Activated naive CD4-positive, alpha-beta T cell treated with anti-CD3 and anti-CD28 coated beads for 36 hours (primary cell): ENCODE results near the gene SNX9. TPM values are rescaled to one million over a fixed set of nuclear protein-coding genes. Genes with fewer than 3 reads are reported as not detected.

Experiments
- CTCF ChIA-PET: fragments of 350-600 bp; sonication (Branson Sonifier 250); formaldehyde crosslinking; loops from one replicate; lab custom pipeline; 2021; ENCODE audit warnings: antibody characterized with exemption; lab: Charles Lee
- DNase-seq: peaks from one replicate; pipeline ENCODE4 v3.0.0-alpha.2; 2020
- H3K27ac Mint-ChIP-seq: one replicate; pipeline ENCODE4 v1.8.0; 2021; ENCODE audit warnings: mild to moderate bottlenecking, mixed read lengths
- H3K27me3 Mint-ChIP-seq: one replicate; pipeline ENCODE4 v1.8.0; 2021; ENCODE audit warnings: low read depth, mixed read lengths
- H3K36me3 Mint-ChIP-seq: one replicate; pipeline ENCODE4 v1.8.0; 2021; ENCODE audit warnings: low read depth, mixed read lengths
- H3K4me1 Mint-ChIP-seq: one replicate; pipeline ENCODE4 v1.8.0; 2021; ENCODE audit warnings: low read depth, mixed read lengths
- H3K4me3 Mint-ChIP-seq: one replicate; pipeline ENCODE4 v1.8.0; 2021; ENCODE audit warnings: mild to moderate bottlenecking, moderate library complexity, mixed read lengths
- H3K9me3 Mint-ChIP-seq: one replicate; pipeline ENCODE4 v1.8.0; 2021; ENCODE audit warnings: mixed read lengths
- intact Hi-C: fragments of 100-400 bp; cut with micrococcal nuclease; formaldehyde crosslinking; loops from one replicate; pipeline ENCODE4 v1.15.1; 2023
- total RNA-seq, 2 experiments: library from RNA; stranded (reverse); gene quantifications; one replicate each; pipeline ENCODE4 v1.2.3, GENCODE V29; 2021

The SNX9 gene
- total RNA-seq, 2 experiments from 2014 or later = 34.3 to 34.6 TPM

GRCh38 chr6:157881342-157881741 is 58.3 kb downstream of the SNX9 start:
- Mint-ChIP-seq H3K27me3 (no peaks in the 10 kb centered on the region), H3K4me1 (peaks cover 91% of the 10 kb centered on the region), H3K9me3 (no peaks in the 10 kb centered on the region), H3K36me3 (peaks cover 58% of the 10 kb centered on the region), H3K27ac (peak overlapping the region; percentile 78), H3K4me3 (no peak overlapping the region)
- DNase-seq = no peak
- intact Hi-C loops = loop anchor here (5.0 kb wide), 1 partner anchor 766 kb away; no protein-coding TSS in a partner anchor
- CTCF ChIA-PET = interaction anchor here (0.6 to 10.1 kb wide), 6 partner anchors 8 to 145 kb away, joined by 3 to 142 read pairs (median 4); no protein-coding TSS in a partner anchor

DNA sequence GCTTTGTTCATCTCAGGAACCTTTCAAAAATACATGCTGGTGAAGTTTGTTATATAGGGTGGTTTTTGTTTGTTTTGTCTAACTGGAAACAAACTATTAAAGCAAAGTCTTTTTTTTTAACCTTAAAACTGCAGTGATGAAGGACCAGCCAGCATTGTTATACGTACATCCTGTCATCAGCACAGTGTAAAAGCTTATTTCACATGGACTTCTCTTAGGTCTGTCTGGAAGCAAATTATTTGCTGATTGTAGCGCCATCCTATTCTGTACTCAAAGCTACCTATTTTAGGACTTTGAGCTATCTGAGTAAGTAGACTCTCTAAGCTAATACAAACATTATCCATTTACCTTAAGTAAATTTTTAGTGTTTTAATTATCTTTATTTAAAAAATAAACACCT is 61.7 kb downstream of the SNX9 start:
- Mint-ChIP-seq H3K4me3 (peak overlapping the region; percentile 36), H3K4me1 (peaks cover 83% of the 10 kb centered on the region), H3K27me3 (no peaks in the 10 kb centered on the region), H3K9me3 (no peaks in the 10 kb centered on the region), H3K36me3 (peaks cover 58% of the 10 kb centered on the region), H3K27ac (peak overlapping the region; percentile 97)
- DNase-seq = no peak
- CTCF ChIA-PET = interaction anchor here (0.7 to 3.1 kb wide), 7 partner anchors 11 to 172 kb away, joined by 3 to 16 read pairs (median 4); no protein-coding TSS in a partner anchor
- intact Hi-C loops = loop anchor here (1.0 to 5.0 kb wide), 14 partner anchors 9 to 763 kb away; no protein-coding TSS in a partner anchor

GRCh38 chr6:157885211-157885788 is 62.3 kb downstream of the SNX9 start:
- Mint-ChIP-seq H3K9me3 (no peaks in the 10 kb centered on the region), H3K36me3 (peaks cover 56% of the 10 kb centered on the region), H3K4me3 (peak overlapping the region; percentile 50), H3K27ac (peak overlapping the region; percentile 97), H3K27me3 (no peaks in the 10 kb centered on the region), H3K4me1 (peaks cover 79% of the 10 kb centered on the region)
- CTCF ChIA-PET = interaction anchor here (0.7 to 3.1 kb wide), 8 partner anchors 12 to 171 kb away, joined by 3 to 16 read pairs (median 4); no protein-coding TSS in a partner anchor
- DNase-seq = peak; percentile 88
- intact Hi-C loops = loop anchor here (1.0 to 2.0 kb wide), 13 partner anchors 8 to 456 kb away; no protein-coding TSS in a partner anchor

DNA sequence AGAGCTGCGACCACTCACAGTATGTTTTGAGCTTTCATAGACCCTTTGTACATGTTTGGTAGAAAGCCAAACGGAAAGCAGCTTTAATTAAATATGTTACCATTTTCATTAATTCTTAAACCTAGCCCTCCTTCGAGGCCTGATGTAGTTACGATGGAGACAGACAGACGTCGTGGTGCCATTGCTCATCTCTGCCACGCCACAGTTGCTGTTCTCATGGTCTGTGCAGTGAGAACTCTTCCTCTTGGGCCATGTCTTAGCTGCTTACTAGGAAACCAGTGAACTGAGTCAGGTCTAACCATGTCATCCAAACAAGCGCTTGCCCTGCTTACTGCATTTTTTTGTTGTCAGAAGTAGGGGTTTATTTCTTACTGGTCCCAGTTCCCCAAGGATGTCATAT is 62.8 kb downstream of the SNX9 start:
- CTCF ChIA-PET = interaction anchor here (0.7 to 3.1 kb wide), 7 partner anchors 13 to 170 kb away, joined by 3 to 16 read pairs (median 4); no protein-coding TSS in a partner anchor
- H3K4me3 Mint-ChIP-seq = peak overlapping the region; percentile 50
- peaks cover 78% of the 10 kb centered on the region for H3K4me1 Mint-ChIP-seq

DNA sequence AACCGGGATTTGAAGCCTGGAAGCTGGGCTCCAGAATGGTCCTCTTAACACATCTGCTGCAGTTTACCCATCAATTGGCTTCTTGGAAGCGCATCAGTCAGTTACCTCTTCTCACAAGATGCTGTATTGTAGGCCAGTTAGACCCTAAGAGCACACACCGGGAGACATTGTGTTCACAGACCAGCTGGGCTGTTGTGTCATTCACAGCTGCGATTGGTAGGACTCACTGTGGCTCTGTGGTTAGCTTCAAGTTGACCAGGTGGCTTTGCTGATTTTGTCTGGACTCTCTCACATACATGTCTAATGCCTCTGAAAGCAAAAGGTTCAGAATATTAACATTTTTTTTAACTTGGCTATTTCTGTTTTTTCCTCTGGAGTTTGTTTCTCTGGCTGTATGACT is 64.8 kb downstream of the SNX9 start:
- no peak overlapping the region for H3K4me3 Mint-ChIP-seq
- H3K36me3 Mint-ChIP-seq = peaks cover 47% of the 10 kb centered on the region
- CTCF ChIA-PET = interaction anchor here (1.3 to 1.8 kb wide), 3 partner anchors 126 to 220 kb away, joined by 3 to 4 read pairs (median 4); no protein-coding TSS in a partner anchor
- intact Hi-C loops = no loop called here
- no peaks in the 10 kb centered on the region for H3K27me3 Mint-ChIP-seq
- peaks cover 76% of the 10 kb centered on the region for H3K4me1 Mint-ChIP-seq
- peak overlapping the region; percentile 65 for H3K27ac Mint-ChIP-seq
- no peaks in the 10 kb centered on the region for H3K9me3 Mint-ChIP-seq
- no peak for DNase-seq

More for the DNA sequence above, 62.8 kb downstream of the SNX9 start:
- H3K9me3 Mint-ChIP-seq = no peaks in the 10 kb centered on the region
- peak overlapping the region; percentile 97 for H3K27ac Mint-ChIP-seq
- no peaks in the 10 kb centered on the region for H3K27me3 Mint-ChIP-seq
- peak; percentile 58 for DNase-seq
- intact Hi-C loops = loop anchor here (1.0 to 2.0 kb wide), 13 partner anchors 7 to 457 kb away; no protein-coding TSS in a partner anchor
- peaks cover 53% of the 10 kb centered on the region for H3K36me3 Mint-ChIP-seq

DNA sequence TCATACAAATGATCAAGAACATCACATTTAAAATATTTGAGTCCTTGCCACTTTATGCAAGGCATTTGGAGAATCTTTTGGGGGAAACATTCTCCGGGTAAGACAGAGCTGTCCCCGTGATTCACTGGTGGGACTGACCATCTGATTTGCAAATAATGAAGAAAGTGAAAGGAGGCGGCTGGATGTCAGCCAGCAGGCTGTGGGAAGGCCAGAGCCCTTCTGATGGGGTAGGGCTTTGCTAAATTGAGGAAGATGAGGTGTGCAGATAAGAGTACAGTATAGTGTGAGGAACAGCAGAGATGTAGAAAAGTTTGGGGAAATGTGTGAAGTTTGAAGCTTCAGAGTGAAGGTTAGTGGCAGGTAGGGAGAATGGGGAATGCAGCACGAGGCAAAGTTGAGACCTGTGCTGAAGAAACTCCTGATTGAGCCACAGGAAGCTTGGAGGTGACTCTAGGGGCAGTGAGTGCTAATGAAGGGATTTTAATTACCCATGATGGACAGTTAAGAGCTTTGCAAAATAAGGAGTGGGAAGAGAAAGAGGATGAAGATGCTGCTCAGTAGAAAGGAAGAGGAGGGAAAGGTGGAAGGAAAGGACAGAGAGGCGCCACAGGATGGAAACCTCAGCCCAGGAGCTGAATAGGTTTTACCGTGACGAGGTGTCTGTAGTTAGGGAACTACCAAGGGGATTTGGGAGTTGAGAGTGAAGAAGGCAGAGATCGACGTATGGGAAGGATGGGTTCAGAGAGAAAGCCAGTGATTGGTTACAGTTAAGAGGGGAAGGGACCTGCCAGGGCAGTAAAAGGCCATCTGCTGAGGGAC is 68.7 kb downstream of the SNX9 start:
- Mint-ChIP-seq H3K36me3 (peaks cover 41% of the 10 kb centered on the region), H3K9me3 (no peaks in the 10 kb centered on the region), H3K4me1 (peaks cover 63% of the 10 kb centered on the region), H3K27me3 (no peaks in the 10 kb centered on the region), H3K4me3 (peak overlapping the region; percentile 23), H3K27ac (peak overlapping the region; percentile 88)
- DNase-seq = peak; percentile 46
- CTCF ChIA-PET = interaction anchor here (1.1 to 1.7 kb wide), 5 partner anchors 15 to 181 kb away, joined by 3 to 5 read pairs (median 4); no protein-coding TSS in a partner anchor
- intact Hi-C loops = loop anchor here (2.0 kb wide), 1 partner anchor 49 kb away; no protein-coding TSS in a partner anchor

- no peaks in the 10 kb centered on the region for H3K9me3 Mint-ChIP-seq
- DNase-seq = no peak
- H3K27ac Mint-ChIP-seq = peak overlapping the region; percentile 88
- H3K27me3 Mint-ChIP-seq = no peaks in the 10 kb centered on the region
- intact Hi-C loops = loop anchor here (2.0 kb wide), 1 partner anchor 48 kb away; no protein-coding TSS in a partner anchor
- H3K4me1 Mint-ChIP-seq = peaks cover 61% of the 10 kb centered on the region
- H3K36me3 Mint-ChIP-seq = peaks cover 40% of the 10 kb centered on the region
- peak overlapping the region; percentile 23 for H3K4me3 Mint-ChIP-seq
- CTCF ChIA-PET = interaction anchor here (0.9 to 1.7 kb wide), 8 partner anchors 11 to 180 kb away, joined by 3 to 5 read pairs (median 4); no protein-coding TSS in a partner anchor
Observed at GRCh38 chr6:157892363-157892877, 69.4 kb downstream of the SNX9 start.

DNA sequence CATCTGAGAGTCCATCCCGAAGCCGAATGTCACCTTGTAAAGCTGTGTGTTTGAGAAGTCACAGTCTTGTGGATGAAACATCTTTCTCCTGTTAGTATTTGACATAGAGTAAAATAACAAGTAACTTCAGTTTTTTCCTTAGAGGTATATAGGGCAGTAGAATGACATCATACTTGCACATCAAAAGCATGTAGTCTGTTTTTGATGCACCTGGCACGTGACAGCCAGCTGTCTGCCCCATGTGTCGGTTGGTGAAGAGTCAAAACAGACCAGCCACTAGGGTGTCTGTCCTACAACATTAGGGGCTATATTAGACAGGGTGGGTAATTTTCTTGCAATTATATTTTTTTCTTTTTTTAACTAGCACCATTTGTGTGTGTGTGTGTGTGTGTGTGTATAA is 70.2 kb downstream of the SNX9 start:
- intact Hi-C loops = loop anchor here (1.0 to 2.0 kb wide), 2 partner anchors 8 to 48 kb away; no protein-coding TSS in a partner anchor
- peak; percentile 77 for DNase-seq
- H3K9me3 Mint-ChIP-seq = no peaks in the 10 kb centered on the region
- H3K27ac Mint-ChIP-seq = peak overlapping the region; percentile 88
- CTCF ChIA-PET = interaction anchor here (0.7 to 1.7 kb wide), 7 partner anchors 12 to 179 kb away, joined by 3 to 5 read pairs (median 4); no protein-coding TSS in a partner anchor
- no peaks in the 10 kb centered on the region for H3K27me3 Mint-ChIP-seq
- H3K4me1 Mint-ChIP-seq = peaks cover 59% of the 10 kb centered on the region
- H3K4me3 Mint-ChIP-seq = no peak overlapping the region
- H3K36me3 Mint-ChIP-seq = peaks cover 41% of the 10 kb centered on the region

DNA sequence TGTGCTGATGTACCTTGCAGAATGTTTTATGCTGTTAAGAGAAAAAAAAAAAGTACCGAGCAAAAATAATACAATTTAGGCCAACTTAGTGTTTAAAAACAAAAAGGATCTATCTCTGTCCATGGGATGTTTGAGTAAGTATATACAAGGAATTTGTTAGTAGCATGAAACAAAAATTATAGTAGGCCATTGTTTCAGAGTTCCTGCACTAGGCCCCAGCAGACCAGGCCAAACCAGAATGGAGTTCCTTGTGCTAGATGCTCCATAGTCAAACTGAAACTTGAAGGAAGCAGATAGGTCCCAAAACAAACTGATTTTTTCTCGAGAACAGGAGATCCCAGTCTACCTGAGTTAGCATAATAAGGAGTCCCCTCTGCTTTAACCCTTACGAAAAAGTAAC is 72.5 kb downstream of the SNX9 start:
- H3K4me1 Mint-ChIP-seq = peaks cover 61% of the 10 kb centered on the region
- H3K36me3 Mint-ChIP-seq = peaks cover 45% of the 10 kb centered on the region
- no peaks in the 10 kb centered on the region for H3K27me3 Mint-ChIP-seq
- CTCF ChIA-PET = no interaction called here
- H3K9me3 Mint-ChIP-seq = no peaks in the 10 kb centered on the region
- intact Hi-C loops = no loop called here
- no peak overlapping the region for H3K27ac Mint-ChIP-seq
- no peak for DNase-seq
- no peak overlapping the region for H3K4me3 Mint-ChIP-seq

DNA sequence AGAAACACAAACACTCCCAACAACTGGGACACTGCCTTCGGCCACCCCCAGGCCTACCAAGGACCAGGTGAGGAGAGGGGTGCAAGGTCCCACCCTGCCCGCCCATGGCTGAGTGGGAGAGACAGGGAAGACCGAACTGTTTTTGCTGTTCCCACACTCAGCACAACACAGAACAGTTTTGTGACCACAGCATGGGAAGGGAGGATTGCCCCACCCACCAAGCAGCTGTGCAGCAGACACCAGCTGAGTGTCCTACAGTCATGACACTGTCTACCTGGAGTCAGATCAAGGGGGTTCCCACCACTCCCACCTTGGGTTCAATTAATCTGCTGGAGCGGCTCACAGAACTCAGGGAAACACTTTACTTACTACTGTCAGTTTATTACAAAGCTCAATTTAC is 73.9 kb downstream of the SNX9 start:
- DNase-seq = no peak
- H3K4me1 Mint-ChIP-seq = peaks cover 51% of the 10 kb centered on the region
- H3K9me3 Mint-ChIP-seq = no peaks in the 10 kb centered on the region
- H3K36me3 Mint-ChIP-seq = peaks cover 38% of the 10 kb centered on the region
- no peak overlapping the region for H3K4me3 Mint-ChIP-seq
- H3K27ac Mint-ChIP-seq = no peak overlapping the region
- CTCF ChIA-PET = interaction anchor here (1.1 to 2.1 kb wide), 4 partner anchors 9 to 175 kb away, joined by 3 to 7 read pairs (median 3); no protein-coding TSS in a partner anchor
- intact Hi-C loops = no loop called here
- H3K27me3 Mint-ChIP-seq = no peaks in the 10 kb centered on the region

DNA sequence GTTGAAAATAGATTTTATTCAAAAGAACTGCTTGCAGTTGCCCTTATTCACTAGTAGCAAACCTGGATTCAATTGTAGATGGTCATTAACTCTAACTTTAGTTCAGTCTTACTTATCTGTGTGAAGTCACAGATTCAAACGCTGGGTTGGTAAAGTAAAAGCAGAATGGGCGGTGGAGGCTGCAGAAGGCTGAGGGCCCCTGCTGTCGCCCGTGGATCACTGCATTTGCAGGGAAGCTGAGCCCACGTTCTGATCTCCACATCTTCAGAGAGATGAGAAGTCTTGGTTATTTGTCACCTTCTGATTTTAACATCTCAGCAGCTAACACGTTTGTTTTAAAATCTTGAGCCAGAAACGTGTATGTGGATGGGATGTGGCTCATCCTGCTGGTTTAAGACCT is 75.1 kb downstream of the SNX9 start:
- peaks cover 39% of the 10 kb centered on the region for H3K4me1 Mint-ChIP-seq
- intact Hi-C loops = no loop called here
- H3K27ac Mint-ChIP-seq = peak overlapping the region; percentile 46
- H3K4me3 Mint-ChIP-seq = no peak overlapping the region
- no peaks in the 10 kb centered on the region for H3K27me3 Mint-ChIP-seq
- H3K36me3 Mint-ChIP-seq = peaks cover 35% of the 10 kb centered on the region
- H3K9me3 Mint-ChIP-seq = no peaks in the 10 kb centered on the region
- CTCF ChIA-PET = interaction anchor here (0.8 to 2.1 kb wide), 5 partner anchors 12 to 173 kb away, joined by 3 to 7 read pairs (median 3); no protein-coding TSS in a partner anchor
- peak; percentile 55 for DNase-seq
